Liver (tissue), 9 donors: ENCODE results near the gene RGCC. TPM values are rescaled to one million over a fixed set of nuclear protein-coding genes. Genes with fewer than 3 reads are reported as not detected.
A peak's percentile ranks its signal among the peaks of the same experiment; 100 is the strongest.

Source experiments
- DNase-seq: peaks from one replicate; pipeline ENCODE4 v3.0.0-alpha.2; 2017; ENCODE audit warnings: low spot score
- H3K27ac ChIP-seq, 2 donors: one replicate each; pipeline ENCODE4 v1.7.0; 2013; ENCODE audit warnings: inconsistent platforms in 2 of 2, low read length in 2 of 2, control low read depth in 1 of 2, low read depth in 1 of 2, mild to moderate bottlenecking in 1 of 2
- H3K27me3 ChIP-seq, 4 donors: one replicate each; pipeline versions ENCODE4 v1.6.1 to v1.7.0; 2013; ENCODE audit warnings: low read length in 3 of 4, inconsistent platforms in 1 of 4, mild to moderate bottlenecking in 1 of 4, moderate library complexity in 1 of 4; ENCODE audit not compliant: control insufficient read depth in 4 of 4, insufficient read depth in 4 of 4
- H3K36me3 ChIP-seq, 4 donors: one replicate each; pipeline versions ENCODE4 v1.6.1 to v1.7.0; 2013; ENCODE audit warnings: low read length in 3 of 4, mild to moderate bottlenecking in 3 of 4, low read depth in 1 of 4, moderate library complexity in 1 of 4; ENCODE audit not compliant: control insufficient read depth in 4 of 4, insufficient read depth in 3 of 4
- H3K4me1 ChIP-seq, 4 donors: one replicate each; pipeline versions ENCODE4 v1.6.1 to v1.7.0; 2013; ENCODE audit warnings: low read length in 3 of 4, mild to moderate bottlenecking in 3 of 4, moderate library complexity in 1 of 4; ENCODE audit not compliant: control insufficient read depth in 4 of 4, insufficient read depth in 4 of 4
- H3K4me3 ChIP-seq, 3 donors: one replicate each; pipeline versions ENCODE4 v1.6.1 to v1.7.0; 2013; ENCODE audit warnings: low read length in 3 of 3, control low read depth in 1 of 3, low read depth in 1 of 3, mild to moderate bottlenecking in 1 of 3
- H3K9ac ChIP-seq, 2 donors: one replicate each; pipeline ENCODE4 v1.7.0; 2013; ENCODE audit warnings: low read length in 2 of 2, mild to moderate bottlenecking in 2 of 2, moderate library complexity in 2 of 2, control low read depth in 1 of 2, low read depth in 1 of 2
- H3K9me3 ChIP-seq, 4 donors: one replicate each; pipeline versions ENCODE4 v1.6.1 to v1.7.0; 2013; ENCODE audit warnings: low read length in 3 of 4; ENCODE audit not compliant: control insufficient read depth in 4 of 4
- EGR1 ChIP-seq, 2 donors: IDR thresholded peaks; 2 replicates each; pipeline ENCODE4 v1.6.1; 2016 to 2018; ENCODE audit warnings: antibody characterized with exemption in 2 of 2, low read depth in 2 of 2
- FOXA1 ChIP-seq: IDR thresholded peaks from 2 replicates; pipeline ENCODE4 v1.6.1; 2016; ENCODE audit warnings: antibody characterized with exemption
- FOXA2 ChIP-seq: IDR thresholded peaks from 2 replicates; pipeline ENCODE4 v1.6.1; 2016; ENCODE audit warnings: antibody characterized with exemption
- GABPA ChIP-seq, 2 donors: IDR thresholded peaks in 1 of 2; conservative IDR thresholded peaks in 1 of 2; 2 replicates each; pipeline ENCODE4 v1.6.1; 2016; ENCODE audit warnings: antibody characterized with exemption in 2 of 2, mild to moderate bottlenecking in 1 of 2, moderate library complexity in 1 of 2
- HNF4A ChIP-seq, 2 donors: conservative IDR thresholded peaks; 2 replicates each; pipeline ENCODE4 v1.6.1; 2016; ENCODE audit warnings: antibody characterized with exemption in 2 of 2, mild to moderate bottlenecking in 2 of 2
- HNF4G ChIP-seq: IDR thresholded peaks from 2 replicates; pipeline ENCODE4 v1.6.1; 2016; ENCODE audit warnings: antibody characterized with exemption
- JUND ChIP-seq, 2 donors: IDR thresholded peaks; 2 replicates each; pipeline ENCODE4 v1.6.1; 2016; ENCODE audit warnings: antibody characterized with exemption in 2 of 2
- NR2F2 ChIP-seq: IDR thresholded peaks from 2 replicates; pipeline ENCODE4 v1.6.1; 2016; ENCODE audit warnings: antibody characterized with exemption
- RAD21 ChIP-seq, 2 donors: IDR thresholded peaks; 2 replicates each; pipeline ENCODE4 v1.6.1; 2016; ENCODE audit warnings: antibody characterized with exemption in 2 of 2, mild to moderate bottlenecking in 2 of 2
- RXRA ChIP-seq, 2 donors: IDR thresholded peaks; 2 replicates each; pipeline ENCODE4 v1.6.1; 2017 to 2018; ENCODE audit warnings: antibody characterized with exemption in 2 of 2, mild to moderate bottlenecking in 1 of 2
- SP1 ChIP-seq: IDR thresholded peaks from 2 replicates; pipeline ENCODE4 v1.6.1; 2018; ENCODE audit warnings: antibody characterized with exemption, mild to moderate bottlenecking
- TAF1 ChIP-seq: conservative IDR thresholded peaks from 2 replicates; pipeline ENCODE4 v1.6.1; 2016; ENCODE audit warnings: antibody characterized with exemption, mild to moderate bottlenecking
- YY1 ChIP-seq: IDR thresholded peaks from 2 replicates; pipeline ENCODE4 v1.6.1; 2016; ENCODE audit warnings: antibody characterized with exemption, mild to moderate bottlenecking
- WGBS: extraction: QIAGEN DNeasy Blood & Tissue Kit; methylation state at CpG from one replicate; pipeline ENCODE4 v1.1.7; 2013; 5-methylcytosine and 5-hydroxymethylcytosine counted together
- polyA plus RNA-seq, 2 donors: library from polyadenylated mRNA; stranded (reverse) in 1 of 2; unstranded in 1 of 2; fragments of 200-250 nt in 1 of 2; fragments of >200 nt in 1 of 2; fragmentation: Nextera tagmentation in 1 of 2; extraction: Ambion mirVana in 1 of 2; gene quantifications; one replicate each; pipeline versions ENCODE4 v1.2.1 to v1.2.3, GENCODE V29; 2013 to 2015
- total RNA-seq, 2 donors: library from RNA; depleted of rRNA; stranded (reverse); fragments of >200 nt; gene quantifications; one replicate each; pipeline ENCODE4 v1.2.3, GENCODE V29; 2014
- TF ChIP-seq, protein P1 (sequence below): fragments of 150-350 bp; IDR thresholded peaks from 2 replicates; pipeline ENCODE4 v1.5.1; 2017; ENCODE audit warnings: improper control_type of control experiment, low read depth, low read length; ENCODE audit not compliant: missing input control
- TF ChIP-seq, protein P2 (sequence below): IDR thresholded peaks from 2 replicates; pipeline ENCODE4 v1.6.1; 2016; ENCODE audit warnings: antibody characterized with exemption
- TF ChIP-seq, protein P3 (sequence below): IDR thresholded peaks from 2 replicates; pipeline ENCODE4 v1.6.1; 2016; ENCODE audit warnings: antibody characterized with exemption, mild to moderate bottlenecking
- TF ChIP-seq, protein P4 (sequence below): IDR thresholded peaks from 2 replicates; pipeline ENCODE4 v1.6.1; 2016; ENCODE audit warnings: antibody characterized with exemption
- TF ChIP-seq, protein P5 (sequence below): IDR thresholded peaks from 2 replicates; pipeline ENCODE4 v1.6.1; 2016; ENCODE audit warnings: antibody characterized with exemption
- donor health status: healthy.
- donor health status: healthy.
- donor health status: healthy.
- donor health status: healthy.
- donor health status: healthy.

RGCC gene
- total and polyA plus RNA-seq, 4 donors: 0.59 to 96.7 (median 1.3) TPM

DNA sequence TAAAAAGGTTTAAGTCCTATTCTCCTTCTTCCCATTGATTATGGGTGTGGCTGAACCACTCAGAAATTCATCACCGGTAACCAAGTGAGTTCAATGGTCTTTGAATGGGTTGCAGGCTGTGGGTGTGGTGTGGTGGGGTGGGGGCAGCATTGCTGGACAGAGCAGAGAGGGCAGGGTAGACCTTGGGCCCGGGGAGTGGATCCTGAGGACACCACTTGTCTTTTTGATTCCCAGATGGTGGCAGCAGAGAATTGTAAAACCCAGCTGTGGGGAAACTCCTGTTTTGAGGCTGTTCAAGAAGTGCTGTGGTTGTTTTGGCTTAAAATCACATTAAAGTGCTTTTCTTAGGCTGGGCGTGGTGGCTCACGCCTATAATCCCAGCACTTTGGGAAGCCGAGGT, 45.8 kb upstream of the RGCC start:
- Histone ChIP-seq H3K27me3 (no peaks in the 10 kb centered on the region), H3K4me1 (peaks cover 0 to 5% (median under 1%) of the 10 kb centered on the region in 4 donors), H3K9ac (no peak overlapping the region), H3K27ac (no peak overlapping the region), H3K36me3 (no peaks in the 10 kb centered on the region), H3K9me3 (no peaks in the 10 kb centered on the region), H3K4me3 (no peak overlapping the region)
- DNase-seq: no peak
- TF ChIP-seq RXRA (IDR thresholded peaks at IDR 0.05): no peak
- TF ChIP-seq RAD21 (IDR thresholded peaks at IDR 0.05): peak; percentile 48 to 56
- 60% methylated on average over 5 of the region's 5 CpGs for WGBS

DNA sequence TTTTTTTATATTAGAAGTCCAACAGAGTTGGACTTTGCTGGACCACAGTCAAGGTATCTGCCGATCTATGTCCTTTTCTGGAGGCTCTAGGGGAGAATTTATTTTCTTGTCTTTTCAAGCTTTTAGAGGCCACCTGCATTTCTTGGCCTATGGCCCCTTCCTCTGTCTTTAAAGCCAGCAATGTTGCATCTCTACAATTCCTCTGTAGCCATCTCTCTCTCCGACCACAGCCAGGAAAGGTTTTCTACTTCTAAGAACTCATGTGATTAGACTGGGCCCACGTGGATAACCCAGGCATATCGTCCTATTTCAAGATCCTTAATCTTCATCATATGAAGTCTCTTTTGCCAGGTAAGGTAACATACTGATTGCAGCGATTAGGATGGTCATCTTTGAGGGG, 43.5 kb upstream of the RGCC start:
- H3K36me3 ChIP-seq: no peaks in the 10 kb centered on the region
- H3K27me3 ChIP-seq: no peaks in the 10 kb centered on the region
- 92% methylated on average over 5 of the region's 5 CpGs for WGBS
- peaks cover 0 to 5% (median under 1%) of the 10 kb centered on the region in 4 donors for H3K4me1 ChIP-seq
- no peak for DNase-seq
- H3K9ac ChIP-seq: no peak overlapping the region
- no peak overlapping the region for H3K4me3 ChIP-seq
- TF ChIP-seq RAD21 (IDR thresholded peaks at IDR 0.05): no peak
- TF ChIP-seq TAF1: no peak
- no peak for TF ChIP-seq EGR1 (IDR thresholded peaks at IDR 0.05; ENCODE audit: low read depth in 2 of 2)
- TF ChIP-seq, protein P1, sequence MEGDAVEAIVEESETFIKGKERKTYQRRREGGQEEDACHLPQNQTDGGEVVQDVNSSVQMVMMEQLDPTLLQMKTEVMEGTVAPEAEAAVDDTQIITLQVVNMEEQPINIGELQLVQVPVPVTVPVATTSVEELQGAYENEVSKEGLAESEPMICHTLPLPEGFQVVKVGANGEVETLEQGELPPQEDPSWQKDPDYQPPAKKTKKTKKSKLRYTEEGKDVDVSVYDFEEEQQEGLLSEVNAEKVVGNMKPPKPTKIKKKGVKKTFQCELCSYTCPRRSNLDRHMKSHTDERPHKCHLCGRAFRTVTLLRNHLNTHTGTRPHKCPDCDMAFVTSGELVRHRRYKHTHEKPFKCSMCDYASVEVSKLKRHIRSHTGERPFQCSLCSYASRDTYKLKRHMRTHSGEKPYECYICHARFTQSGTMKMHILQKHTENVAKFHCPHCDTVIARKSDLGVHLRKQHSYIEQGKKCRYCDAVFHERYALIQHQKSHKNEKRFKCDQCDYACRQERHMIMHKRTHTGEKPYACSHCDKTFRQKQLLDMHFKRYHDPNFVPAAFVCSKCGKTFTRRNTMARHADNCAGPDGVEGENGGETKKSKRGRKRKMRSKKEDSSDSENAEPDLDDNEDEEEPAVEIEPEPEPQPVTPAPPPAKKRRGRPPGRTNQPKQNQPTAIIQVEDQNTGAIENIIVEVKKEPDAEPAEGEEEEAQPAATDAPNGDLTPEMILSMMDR: no peak
- TF ChIP-seq, protein P2, sequence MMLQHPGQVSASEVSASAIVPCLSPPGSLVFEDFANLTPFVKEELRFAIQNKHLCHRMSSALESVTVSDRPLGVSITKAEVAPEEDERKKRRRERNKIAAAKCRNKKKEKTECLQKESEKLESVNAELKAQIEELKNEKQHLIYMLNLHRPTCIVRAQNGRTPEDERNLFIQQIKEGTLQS: no peak
- TF ChIP-seq HNF4A (conservative IDR thresholded peaks at IDR 0.05): no peak
- no peak for TF ChIP-seq FOXA2
- TF ChIP-seq, protein P3, sequence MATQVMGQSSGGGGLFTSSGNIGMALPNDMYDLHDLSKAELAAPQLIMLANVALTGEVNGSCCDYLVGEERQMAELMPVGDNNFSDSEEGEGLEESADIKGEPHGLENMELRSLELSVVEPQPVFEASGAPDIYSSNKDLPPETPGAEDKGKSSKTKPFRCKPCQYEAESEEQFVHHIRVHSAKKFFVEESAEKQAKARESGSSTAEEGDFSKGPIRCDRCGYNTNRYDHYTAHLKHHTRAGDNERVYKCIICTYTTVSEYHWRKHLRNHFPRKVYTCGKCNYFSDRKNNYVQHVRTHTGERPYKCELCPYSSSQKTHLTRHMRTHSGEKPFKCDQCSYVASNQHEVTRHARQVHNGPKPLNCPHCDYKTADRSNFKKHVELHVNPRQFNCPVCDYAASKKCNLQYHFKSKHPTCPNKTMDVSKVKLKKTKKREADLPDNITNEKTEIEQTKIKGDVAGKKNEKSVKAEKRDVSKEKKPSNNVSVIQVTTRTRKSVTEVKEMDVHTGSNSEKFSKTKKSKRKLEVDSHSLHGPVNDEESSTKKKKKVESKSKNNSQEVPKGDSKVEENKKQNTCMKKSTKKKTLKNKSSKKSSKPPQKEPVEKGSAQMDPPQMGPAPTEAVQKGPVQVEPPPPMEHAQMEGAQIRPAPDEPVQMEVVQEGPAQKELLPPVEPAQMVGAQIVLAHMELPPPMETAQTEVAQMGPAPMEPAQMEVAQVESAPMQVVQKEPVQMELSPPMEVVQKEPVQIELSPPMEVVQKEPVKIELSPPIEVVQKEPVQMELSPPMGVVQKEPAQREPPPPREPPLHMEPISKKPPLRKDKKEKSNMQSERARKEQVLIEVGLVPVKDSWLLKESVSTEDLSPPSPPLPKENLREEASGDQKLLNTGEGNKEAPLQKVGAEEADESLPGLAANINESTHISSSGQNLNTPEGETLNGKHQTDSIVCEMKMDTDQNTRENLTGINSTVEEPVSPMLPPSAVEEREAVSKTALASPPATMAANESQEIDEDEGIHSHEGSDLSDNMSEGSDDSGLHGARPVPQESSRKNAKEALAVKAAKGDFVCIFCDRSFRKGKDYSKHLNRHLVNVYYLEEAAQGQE: no peak
- TF ChIP-seq NR2F2: no peak
- TF ChIP-seq SP1: no peak
- TF ChIP-seq, protein P4, sequence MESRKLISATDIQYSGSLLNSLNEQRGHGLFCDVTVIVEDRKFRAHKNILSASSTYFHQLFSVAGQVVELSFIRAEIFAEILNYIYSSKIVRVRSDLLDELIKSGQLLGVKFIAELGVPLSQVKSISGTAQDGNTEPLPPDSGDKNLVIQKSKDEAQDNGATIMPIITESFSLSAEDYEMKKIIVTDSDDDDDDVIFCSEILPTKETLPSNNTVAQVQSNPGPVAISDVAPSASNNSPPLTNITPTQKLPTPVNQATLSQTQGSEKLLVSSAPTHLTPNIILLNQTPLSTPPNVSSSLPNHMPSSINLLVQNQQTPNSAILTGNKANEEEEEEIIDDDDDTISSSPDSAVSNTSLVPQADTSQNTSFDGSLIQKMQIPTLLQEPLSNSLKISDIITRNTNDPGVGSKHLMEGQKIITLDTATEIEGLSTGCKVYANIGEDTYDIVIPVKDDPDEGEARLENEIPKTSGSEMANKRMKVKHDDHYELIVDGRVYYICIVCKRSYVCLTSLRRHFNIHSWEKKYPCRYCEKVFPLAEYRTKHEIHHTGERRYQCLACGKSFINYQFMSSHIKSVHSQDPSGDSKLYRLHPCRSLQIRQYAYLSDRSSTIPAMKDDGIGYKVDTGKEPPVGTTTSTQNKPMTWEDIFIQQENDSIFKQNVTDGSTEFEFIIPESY: no peak
- TF ChIP-seq YY1: no peak
- no peak for TF ChIP-seq HNF4G
- TF ChIP-seq, protein P5, sequence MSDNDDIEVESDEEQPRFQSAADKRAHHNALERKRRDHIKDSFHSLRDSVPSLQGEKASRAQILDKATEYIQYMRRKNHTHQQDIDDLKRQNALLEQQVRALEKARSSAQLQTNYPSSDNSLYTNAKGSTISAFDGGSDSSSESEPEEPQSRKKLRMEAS: no peak
- no peak for TF ChIP-seq RXRA (IDR thresholded peaks at IDR 0.05)
- TF ChIP-seq FOXA1: no peak
- no peak for TF ChIP-seq GABPA (IDR thresholded peaks at IDR 0.05 in 1 of 2, conservative IDR thresholded peaks at IDR 0.05 in 1 of 2)
- no peak for TF ChIP-seq JUND (IDR thresholded peaks at IDR 0.05)
- no peak overlapping the region for H3K27ac ChIP-seq
- no peaks in the 10 kb centered on the region for H3K9me3 ChIP-seq
